EH (cell line): ENCODE results near the gene NOL12.

Experiments
- DNase-seq: peaks from one replicate; pipeline ENCODE4 v3.0.0-alpha.2; 2015; ENCODE audit warnings: low read depth

NOL12 gene

DNA sequence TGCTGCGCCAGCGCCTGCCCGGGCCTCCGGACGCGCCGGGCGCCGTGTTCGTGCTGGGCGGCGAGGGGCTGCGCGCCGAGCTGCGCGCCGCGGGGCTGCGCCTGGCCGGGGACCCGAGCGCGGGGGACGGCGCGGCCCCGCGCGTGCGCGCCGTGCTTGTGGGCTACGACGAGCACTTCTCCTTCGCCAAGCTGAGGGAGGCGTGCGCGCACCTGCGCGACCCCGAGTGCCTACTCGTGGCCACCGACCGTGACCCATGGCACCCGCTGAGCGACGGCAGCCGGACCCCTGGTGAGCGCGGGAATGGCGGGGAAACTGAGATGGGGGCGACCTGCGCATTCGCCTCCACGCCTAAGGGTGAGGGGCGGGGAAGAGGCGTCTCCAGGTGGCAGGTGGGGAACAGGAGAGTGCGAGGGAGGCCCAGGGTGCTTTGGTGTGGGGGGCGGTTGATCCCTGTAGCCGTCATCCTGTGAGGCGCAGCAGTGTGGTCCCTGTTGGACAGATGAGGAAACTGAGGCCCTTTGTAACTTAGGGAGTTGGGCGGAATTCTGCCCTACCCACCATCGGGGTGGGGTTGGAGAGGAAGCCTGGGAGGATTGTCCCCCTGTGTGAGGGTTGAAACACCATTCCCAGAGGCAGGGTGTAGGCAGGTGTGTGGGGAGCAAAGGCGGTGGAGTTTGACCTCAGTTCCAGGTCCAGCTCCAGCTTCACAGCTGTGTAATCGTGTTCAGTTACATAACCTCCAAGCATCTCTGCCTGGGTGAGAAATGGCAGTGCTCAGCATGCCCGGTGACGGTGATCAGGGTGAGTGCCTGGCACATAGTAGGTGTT is 26.9 kb upstream of the NOL12 start:
- DNase-seq, result no peak

DNA sequence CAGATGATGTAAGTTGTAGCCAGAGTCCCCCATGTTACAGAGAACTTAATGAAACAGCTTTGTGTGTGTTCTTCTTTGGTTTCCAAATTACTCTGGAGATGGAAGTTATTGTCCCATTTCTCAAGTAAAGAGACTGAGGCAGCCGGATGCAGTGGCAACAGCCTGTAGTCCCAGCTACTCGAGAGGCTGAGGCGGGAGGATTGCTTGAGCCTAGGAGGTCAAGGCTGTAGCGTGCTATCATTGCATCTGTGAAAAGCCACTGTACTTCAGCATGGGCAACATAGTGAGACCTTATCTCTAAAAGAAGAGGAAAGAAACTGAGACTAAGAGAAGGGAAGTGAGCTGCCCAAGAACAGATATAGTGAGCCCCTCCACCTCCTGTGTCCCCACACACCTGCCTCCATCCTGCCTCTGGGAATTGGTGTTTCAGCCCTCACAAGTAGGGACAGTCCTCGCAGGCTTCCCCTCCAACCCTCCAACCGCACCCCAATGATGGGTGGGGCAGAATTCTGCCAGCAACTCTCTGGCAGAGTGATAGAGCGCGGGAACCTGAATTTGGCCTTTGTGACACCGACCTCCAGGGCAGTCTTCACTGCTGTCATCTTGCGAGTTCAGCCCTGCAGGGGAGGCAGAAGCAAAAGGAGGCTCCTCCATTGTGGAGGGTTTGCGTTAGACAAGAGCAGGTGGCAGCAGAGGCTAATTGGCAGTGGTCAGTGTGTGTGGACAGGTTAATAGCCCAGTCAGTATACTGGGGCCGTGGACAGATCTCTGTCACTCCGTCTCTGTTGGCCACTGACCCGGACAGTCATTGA is 26.0 kb upstream of the NOL12 start:
- no peak for DNase-seq

DNA sequence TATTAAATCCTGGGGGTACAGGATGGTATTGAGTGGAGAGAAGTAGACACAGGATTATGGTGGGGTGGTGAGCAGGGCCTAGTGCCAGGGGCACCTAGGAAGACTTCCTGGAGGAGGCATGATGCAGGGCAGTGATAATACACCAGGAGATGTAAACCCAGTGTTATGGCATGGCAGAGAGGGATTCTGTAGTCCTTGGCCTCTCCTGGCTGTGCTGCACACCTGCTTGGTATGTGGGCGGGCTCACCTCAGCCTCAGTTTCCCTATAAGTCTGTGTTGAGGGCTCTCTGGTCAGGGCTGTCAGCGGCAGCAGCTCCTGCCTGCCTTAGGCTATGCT is 25.5 kb upstream of the NOL12 start:
- no peak for DNase-seq

DNA sequence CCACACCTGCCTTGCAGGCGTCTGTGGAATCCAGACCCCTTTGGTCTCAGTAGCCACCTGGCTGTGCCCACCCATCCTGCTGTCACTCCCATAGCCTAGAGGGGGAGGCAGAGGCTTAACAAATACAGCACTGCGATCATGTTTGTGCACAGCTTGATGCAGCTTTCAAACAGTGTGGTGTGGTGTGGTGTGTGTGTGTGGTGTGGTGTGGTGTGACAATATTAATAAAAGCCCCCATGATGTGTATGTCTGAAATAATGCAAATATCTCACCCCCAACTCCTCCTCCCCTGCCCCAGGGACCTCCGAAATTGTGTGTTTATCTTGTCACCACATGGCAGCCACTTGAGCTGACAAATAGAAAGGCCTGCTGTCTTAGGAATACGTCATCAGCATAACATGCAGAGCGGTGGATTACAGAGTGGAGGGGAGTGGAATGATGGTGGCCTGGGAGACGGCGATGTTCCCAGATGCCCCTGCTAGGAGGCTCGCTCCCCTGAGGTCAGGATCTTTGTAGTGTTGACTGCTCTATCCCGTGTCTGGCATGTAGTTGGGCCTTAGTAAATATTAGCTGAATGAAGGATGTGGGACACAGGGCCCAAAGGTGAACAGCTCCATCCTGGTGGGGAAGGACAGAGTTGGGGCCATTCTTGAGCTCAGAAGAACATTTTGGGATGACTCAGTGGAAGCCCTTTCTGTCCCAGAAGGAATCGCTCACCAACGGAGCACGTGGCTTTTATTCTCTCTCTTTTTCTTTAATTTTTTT is 24.8 kb upstream of the NOL12 start:
- peak; percentile 85 for DNase-seq

DNA sequence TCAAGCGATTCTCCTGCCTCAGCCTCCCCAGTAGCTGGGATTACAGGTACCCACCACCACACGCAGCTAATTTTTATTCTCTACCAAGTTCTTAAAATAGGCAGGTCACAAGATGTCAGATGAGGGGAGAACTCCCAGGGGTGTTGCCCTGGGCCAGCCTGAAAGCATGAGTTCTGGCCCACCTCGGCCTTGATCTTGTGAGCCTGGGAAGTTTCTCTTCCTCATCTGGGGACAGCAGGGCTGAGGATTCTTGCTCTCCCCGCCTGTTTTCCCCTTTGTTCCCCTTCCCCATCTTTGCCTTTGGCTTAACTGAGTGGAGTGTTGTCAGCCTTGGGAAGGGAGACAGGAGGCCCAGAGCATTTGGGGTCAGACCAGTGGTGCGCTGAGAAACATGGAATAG is 24.1 kb upstream of the NOL12 start:
- no peak for DNase-seq

DNA sequence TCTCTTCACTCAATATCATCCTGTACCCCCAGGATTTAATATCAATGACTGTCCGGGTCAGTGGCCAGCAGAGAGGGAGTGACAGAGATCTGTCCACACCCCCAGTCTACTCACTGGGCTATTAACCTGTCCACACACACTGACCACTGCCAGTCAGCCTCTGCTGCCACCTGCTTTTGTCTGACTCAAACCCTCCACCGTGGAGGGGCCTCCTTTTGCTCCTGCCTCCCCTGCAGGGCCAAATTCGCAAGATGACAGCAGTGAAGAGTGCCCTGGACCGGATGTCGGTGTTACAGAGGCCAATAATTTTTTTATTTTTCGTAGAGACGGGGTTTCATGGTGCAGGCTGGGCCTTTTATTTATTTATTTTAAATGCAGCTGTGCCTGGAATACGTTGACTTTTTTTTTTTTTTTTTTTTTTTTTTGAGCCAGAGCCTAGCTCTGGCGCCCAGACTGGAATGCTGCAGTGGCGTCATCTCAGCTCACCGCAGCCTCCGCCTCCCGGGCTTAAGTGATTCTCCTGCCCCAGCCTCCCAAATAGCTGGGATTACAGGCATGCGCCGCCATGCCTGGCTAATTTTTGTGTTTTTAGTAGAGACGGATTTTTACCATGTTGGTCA is 22.5 kb upstream of the NOL12 start:
- peak; percentile 75 for DNase-seq

DNA sequence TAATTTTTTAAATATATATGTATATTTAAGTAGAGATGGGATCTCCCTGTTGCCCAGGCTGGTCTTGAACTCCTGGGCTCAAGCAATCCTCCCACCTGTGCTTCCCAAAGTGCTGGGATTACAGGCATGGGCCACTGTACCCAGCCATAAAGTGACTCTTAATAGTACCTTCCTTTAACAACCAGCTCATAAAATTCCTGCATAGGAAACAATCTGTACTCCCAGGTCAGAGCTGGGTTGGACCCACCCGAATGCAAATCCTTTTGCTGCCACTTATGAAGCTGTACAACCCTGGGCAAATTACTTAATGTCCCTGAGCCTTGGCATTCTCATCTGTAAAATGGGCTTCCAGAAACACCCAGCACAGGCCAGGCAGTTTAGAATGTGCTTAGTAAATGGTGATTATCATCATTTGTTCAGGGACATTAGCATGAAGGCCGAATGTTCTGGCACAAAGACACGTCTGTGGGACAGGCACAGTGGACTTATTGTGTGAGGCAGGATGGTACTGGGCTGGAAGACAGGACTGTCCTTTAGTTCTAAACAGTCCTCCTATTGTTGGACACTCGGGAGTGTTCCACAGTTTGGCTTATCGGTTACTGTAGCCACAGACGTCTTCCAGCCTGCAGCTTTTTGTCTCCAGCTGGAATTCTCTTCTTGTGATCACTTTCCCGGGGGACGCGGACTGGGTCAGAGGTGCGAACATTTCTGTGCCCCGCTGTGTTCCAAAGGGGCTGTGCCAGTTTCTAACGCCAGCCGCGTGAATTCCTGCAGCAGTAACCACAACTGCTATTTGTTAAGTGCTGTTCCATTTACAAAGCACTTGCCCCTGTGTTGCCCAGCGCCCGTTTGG is 21.7 kb upstream of the NOL12 start:
- no peak for DNase-seq

DNA sequence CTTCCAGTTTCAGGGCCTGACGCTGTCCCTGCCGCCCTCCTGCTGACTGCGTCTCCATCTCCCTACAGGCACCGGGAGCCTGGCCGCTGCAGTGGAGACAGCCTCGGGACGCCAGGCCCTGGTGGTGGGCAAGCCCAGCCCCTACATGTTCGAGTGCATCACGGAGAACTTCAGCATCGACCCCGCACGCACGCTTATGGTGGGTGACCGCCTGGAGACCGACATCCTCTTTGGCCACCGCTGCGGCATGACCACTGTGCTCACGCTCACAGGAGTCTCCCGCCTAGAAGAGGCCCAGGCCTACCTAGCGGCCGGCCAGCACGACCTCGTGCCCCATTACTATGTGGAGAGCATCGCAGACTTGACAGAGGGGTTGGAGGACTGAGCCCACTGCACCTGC is 20.7 kb upstream of the NOL12 start:
- no peak for DNase-seq

DNA sequence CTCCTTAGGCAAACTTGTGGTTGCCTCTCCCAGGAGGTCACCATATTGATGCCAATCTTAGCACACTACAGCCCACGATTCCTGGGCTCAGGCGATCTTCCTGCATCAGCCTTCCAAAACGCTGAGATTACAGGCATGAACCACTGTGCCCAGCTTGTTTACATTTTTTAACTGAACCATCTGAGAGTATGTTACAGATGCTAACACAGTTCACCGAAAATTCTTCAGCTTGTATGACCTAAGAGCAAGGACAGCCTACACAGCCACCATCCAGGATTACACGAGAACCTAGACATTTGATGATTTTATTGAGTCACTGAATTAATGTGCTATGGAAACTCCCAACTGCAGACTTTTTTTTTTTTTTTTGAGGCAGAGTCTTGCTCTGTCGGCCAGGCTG is 16.6 kb upstream of the NOL12 start:
- DNase-seq, result peak; percentile 78

DNA sequence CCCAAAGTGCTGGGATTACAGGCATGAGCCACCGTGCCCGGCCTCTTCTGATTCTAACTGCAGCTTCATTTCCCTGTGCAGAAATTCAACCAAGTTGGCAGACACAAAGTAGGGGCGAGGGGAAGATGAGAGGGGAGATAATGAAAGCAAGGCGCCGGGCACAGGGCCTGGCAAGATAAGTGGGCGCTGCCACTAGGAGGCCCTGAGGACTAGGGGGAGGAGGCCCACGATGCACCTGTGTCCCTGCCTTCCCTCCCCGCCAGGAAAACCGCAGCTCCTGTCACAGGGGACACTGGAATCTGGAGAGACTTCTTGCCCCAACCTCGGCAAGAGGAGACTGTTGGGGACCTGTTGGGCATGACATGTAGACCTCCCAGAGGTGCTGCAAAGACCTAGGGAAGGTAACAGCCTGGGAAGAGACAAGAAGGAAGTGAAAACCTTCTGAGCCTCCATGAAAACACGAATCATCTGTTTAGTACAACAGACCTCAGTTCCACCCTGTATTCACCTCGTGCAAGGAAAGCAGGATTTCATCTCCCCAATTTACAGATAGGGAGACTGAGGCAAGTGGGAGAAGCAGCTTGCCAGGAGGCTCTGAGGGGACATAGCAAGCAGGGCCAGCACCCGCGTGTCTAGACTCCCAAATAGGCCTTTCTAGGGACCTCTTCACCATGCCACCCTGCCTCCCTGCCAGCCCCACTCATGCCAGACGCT is 13.8 kb upstream of the NOL12 start:
- DNase-seq, result no peak

DNA sequence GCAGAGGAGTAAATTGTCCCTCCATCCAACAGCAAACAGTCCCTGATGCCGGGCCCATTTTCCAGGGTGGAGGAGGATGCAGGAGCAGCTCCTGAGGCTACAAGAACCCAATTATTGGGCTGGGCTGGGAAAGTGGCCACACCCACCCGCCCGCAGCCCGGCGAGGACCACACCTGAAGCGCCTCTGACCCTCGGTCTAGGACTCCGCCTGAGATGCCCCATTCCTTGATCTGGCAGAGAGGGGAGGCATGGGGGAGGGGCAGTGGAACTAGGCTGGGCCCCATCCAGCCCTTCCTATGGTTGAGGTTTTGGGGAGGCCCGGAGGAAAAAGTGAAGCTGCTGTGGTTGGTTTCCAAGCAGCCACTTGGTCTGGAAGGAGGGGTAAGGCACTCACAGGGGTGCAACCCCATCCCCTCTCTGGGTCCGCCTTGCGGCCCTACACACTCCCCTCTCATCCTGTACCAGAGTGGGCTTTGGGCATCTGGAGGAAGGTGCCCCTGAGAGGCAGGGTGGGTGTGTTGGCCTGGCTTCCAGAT is 13.2 kb upstream of the NOL12 start:
- no peak for DNase-seq

DNA sequence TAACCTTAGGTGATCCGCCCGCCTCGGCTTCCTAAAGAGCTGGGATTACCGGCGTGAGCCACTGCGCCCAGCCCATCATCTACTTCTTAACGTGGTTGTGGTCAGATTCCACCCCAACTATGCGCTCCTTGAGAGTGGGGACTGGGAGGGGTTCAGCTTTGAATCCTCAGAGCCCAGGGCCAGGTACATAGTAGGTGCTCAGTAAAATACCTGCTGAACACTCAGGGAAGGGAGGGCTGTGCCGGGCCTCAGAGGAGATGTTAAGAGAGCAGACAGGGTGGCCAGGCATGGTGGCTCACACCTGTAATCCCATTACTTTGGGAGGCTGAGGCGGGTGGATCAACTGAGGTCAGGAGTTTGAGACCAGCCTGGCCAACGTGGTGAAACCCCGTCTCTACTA is 11.9 kb upstream of the NOL12 start:
- no peak for DNase-seq

DNA sequence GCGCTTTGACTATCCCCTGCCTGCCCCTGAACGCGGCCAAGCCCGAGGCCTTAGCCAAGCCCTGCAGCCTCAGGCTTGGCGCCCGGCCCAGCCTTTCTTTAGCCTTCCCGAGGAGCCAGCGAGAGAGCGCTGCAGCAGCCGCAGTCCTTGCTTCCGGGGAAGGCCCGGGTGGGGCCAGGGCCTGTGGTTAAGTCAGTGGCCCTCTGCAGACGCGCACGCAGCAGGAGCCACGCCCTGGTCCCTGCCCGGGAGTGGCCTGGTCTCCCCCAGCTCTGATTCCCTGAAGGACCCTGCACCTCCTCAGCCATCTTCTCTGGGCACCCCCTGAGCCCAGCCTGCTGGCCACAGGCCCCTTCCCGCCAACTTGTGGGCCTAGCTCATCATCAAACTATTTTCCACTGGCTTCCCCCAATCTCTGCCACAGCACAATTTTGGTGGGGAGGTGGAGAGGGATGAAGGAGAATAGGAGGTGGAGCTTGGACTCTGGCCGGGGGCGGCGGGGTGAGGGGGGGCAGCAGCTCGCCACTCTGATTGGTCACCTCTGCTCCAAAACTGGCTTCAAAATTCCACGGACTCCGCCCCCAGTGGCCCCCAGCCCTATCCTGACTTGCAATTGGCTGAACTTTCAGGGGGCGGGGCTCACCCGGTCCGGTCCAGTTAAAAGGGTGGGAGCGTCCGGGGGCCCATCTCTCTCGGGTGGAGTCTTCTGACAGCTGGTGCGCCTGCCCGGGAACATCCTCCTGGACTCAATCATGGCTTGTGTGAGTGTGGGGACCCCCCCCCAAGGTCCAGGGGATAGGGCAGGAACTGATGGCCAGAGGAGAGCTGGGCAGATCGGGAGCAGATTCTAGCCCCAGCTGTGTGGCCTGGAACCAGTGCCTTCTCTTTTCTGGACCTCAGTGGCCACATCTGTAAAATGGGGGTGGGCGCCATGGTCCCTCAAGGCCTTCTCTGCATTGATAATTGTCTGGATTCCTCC is 10.9 kb upstream of the NOL12 start, which contains the start of gene LGALS1:
Gene LGALS1 (plus strand): TSS at position 686 of the 979 bp plus-strand sequence. CDS start 67 bp downstream, at position 753.
- DNase-seq, result peak; percentile 99

DNA sequence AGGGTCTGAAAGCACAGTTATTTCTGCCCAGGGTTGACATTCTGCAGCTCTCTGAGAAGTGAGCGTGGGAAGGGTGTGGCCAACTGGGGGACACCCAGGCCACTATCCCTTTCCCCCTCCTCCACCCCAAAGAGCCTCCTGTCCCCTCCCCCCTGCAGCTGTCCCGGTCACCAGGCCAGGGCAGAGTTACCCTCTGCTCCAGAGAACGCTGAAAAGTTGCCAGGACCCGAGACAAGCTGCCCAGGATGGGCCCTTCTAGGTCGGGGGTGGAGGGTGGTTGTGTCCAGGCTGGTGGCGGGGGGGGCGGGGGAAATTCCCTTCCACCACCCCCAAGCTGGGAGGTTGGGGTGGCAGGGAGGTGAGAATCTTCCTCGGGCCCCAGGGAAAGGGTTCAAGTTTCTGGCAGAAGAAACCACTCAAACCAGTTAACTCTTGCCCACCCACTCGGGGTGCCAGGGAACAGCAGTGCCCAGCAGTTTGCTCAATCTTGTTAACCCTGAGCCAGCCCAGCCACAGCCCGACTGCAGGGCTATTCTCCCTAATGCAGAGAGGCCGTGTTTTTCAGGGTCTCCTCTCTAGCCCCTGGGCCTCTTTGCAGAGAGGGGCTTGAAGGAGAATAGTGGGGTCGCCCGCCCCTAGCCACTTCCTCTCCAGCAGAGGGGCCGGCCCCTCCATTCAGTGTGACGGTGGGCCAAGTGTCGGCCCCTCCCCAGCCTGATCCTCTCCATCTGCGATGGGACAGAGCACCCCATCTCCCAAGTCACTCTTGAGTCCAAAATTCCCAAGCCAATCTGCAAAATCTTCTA is 10.0 kb upstream of the NOL12 start:
- peak; percentile 47 for DNase-seq

DNA sequence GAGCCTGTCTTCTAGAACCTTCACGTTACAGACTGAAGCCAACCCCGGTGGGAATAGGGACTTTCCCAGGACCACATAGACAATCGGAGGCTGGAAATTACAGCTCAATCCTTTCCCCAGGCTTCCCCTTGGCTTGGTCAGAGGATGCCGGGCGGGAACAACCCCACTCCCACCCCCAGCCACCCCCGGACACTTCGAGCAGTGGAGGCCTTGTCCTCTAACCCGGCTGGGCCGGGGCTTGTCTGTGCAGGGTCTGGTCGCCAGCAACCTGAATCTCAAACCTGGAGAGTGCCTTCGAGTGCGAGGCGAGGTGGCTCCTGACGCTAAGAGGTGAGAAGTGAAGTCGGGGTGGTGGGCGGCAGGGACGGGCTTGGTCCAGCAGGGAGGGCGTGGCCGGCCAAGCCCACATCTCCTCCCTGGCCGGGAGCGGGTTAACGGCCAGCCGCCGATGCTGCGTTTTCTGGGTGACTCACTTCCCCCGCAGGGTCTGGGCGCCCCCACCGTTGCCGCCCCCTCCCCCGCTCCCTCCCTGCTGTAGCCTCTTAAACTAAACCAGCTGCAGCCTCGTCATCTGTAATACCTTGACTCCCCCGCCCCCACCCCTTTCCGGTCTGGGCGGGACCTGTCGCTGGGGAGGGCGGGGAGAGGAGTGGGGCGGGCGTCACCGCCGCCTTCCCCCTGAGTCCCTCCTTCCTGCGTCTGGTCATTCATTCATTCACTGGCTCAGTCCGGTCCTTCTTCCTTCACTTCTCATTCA is 9.2 kb upstream of the NOL12 start:
- DNase-seq, result peak; percentile 99

DNA sequence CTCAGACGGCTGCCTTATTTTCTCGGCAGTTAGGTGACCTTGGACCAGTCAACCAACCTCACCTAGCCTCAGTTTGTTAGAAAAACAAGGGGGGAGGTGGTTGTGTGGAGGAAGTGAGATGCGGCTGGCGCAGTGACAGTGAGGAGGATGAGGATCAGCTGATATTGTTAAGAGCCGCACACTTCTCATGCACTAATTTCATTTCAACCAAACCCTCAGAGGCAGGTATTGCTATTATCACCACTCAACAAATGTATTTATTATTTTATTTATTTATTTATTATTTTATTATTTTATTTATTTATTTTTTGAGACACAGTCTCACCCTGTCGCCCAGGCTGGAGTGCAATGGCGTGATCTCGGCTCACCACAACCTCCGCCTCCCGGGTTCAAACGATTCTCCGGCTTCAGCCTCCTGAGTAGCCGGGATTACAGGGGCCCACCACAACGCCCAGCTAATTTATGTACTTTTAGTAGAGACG is 8.6 kb upstream of the NOL12 start:
- no peak for DNase-seq

DNA sequence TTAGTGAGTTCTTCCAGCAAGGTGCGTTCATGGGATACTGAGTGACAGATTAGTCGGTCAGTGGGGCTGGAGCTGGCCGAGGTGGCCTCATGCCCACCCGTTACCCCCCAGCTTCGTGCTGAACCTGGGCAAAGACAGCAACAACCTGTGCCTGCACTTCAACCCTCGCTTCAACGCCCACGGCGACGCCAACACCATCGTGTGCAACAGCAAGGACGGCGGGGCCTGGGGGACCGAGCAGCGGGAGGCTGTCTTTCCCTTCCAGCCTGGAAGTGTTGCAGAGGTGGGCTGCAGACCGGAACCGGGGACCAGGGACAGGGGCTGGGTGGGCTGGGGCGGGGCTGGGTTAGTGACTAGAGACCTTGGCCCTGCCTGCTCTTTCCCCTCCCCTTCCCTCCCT is 7.8 kb upstream of the NOL12 start:
- no peak for DNase-seq
